ENCODE data around the gene DNAJC4. TPM values are rescaled to one million over a fixed set of nuclear protein-coding genes. Genes with fewer than 3 reads are reported as not detected.

The DNAJC4 gene
- total and polyA plus RNA-seq, 4 donors: 15.0 to 97.9 (median 26.8) TPM

DNA sequence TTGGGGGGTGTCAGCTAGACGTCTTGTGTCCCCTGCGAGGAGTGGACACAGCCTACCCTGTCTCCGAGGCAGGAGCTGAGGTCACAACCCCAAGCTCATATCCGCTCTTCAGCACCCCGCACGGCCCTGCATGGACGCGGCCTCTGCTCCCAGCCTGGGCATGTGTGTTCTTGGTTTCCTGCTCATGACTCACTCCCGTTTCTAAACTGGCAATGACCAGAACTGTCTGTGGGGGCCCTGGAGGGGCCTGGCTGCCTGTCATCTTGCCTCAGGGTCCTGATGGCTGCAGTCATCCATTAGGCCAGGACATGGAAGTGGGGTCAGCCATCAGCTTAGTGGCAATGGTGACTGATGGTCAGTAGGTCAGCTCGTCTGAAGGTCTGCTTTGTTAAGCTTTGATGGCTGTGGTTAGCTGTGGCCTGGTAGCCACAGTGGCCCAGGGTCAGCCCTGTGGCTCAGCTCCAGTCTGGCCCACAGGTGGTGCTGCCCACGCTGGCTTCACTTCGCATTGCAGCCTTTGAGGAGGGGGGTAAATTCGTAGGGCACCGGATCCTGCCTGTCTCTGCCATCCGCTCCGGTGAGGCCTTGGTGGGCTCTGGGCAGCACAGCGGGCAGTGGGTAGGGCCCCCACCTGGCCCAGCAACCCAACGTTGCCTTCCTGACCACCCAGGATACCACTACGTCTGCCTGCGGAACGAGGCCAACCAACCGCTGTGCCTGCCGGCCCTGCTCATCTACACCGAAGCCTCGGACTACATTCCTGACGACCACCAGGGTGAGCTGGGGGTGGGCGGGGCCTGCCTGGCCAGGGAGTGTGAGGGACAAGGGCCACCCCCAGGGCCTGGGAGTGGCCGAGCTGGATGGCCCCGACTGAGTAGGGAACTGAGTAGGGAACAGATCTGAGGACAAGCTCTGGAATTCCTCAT lies 32.9 kb downstream of the DNAJC4 start:
- Histone ChIP-seq H3K27ac (ENCODE audit: low read depth in 1 of 2, low read length in 2 of 2) (no peak overlapping the region), H3K4me3 (ENCODE audit: low read length in 2 of 2) (no peak overlapping the region)
- intact Hi-C loops (cut with DNase I): no loop called here

DNA sequence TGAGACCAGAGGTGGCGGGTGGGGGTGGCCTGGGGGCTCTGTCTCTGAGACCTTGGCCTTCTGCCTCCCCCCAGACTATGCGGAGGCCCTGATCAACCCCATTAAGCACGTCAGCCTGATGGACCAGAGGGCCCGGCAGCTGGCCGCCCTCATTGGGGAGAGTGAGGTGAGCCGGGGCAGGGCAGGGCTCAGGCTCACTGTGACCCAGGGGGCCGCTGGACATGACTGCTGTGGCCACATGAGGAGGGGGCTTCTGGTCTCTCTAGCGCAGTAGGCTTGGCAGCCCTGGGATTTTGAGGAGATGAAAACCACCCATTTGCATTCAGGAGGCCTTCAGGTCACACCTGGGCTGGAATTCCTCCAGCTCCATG lies 33.6 kb downstream of the DNAJC4 start:
- intact Hi-C loops (cut with DNase I): no loop called here
- H3K36me3 ChIP-seq (ENCODE audit: control insufficient read depth in 1 of 2, insufficient read depth in 2 of 2, low read length in 1 of 2): peaks cover 0 to 8% of the 10 kb centered on the region in 2 donors
- no peak overlapping the region for H3K4me3 ChIP-seq (ENCODE audit: low read length in 2 of 2)
- WGBS, 2 donors: 86 to 89% methylated on average over 8 of the region's 8 CpGs
- ATAC-seq (ENCODE audit: low FRiP score) (no peak), DNase-seq (no peak)
- H3K4me1 ChIP-seq (ENCODE audit: control insufficient read depth in 1 of 2, insufficient read depth in 2 of 2, low read length in 2 of 2): no peaks in the 10 kb centered on the region
- H3K27ac ChIP-seq (ENCODE audit: low read depth in 1 of 2, low read length in 2 of 2): no peak overlapping the region
- no peaks in the 10 kb centered on the region for H3K27me3 ChIP-seq (ENCODE audit: control insufficient read depth in 1 of 2, insufficient read depth in 2 of 2, low read length in 1 of 2)
- no peaks in the 10 kb centered on the region for H3K9me3 ChIP-seq (ENCODE audit: control insufficient read depth, low read length)

More for the DNA sequence above, 32.9 kb downstream of the DNAJC4 start:
- DNase-seq (no peak), ATAC-seq (ENCODE audit: low FRiP score) (no peak)
- H3K27me3 ChIP-seq (ENCODE audit: control insufficient read depth in 1 of 2, insufficient read depth in 2 of 2, low read length in 1 of 2): no peaks in the 10 kb centered on the region
- H3K9me3 ChIP-seq (ENCODE audit: control insufficient read depth, low read length): no peaks in the 10 kb centered on the region
- no peaks in the 10 kb centered on the region for H3K4me1 ChIP-seq (ENCODE audit: control insufficient read depth in 1 of 2, insufficient read depth in 2 of 2, low read length in 2 of 2)
- H3K36me3 ChIP-seq (ENCODE audit: control insufficient read depth in 1 of 2, insufficient read depth in 2 of 2, low read length in 1 of 2): peaks cover 5 to 9% of the 10 kb centered on the region in 2 donors
- 74 to 75% methylated on average over 29 of the region's 29 CpGs for WGBS, 2 donors

DNA sequence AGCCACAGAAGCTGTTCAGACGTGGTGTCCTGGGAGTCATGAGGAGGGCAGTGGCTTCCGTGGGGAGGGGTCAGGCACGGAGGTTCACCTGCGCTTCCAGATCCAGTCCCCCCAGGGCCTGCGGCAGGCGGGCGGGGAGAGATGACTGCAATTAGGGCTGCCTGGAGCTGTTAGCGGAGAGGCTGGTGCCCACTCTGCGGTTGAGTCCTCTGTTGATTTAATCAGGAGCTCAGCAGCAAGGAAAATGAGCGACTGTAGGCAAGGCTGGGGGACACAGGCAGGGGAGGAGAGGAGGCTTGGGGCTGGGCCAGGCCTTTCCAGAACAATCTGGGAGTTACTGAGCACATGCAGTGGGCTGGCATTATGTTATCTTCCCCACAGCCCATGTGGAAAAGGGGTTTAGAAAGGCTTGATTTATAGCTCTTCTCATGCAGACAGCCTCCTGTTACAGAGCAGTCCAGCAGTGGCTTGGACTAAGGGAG lies 34.1 kb downstream of the DNAJC4 start:
- H3K4me1 ChIP-seq (ENCODE audit: control insufficient read depth in 1 of 2, insufficient read depth in 2 of 2, low read length in 2 of 2): no peaks in the 10 kb centered on the region
- 81 to 86% methylated on average over 10 of the region's 10 CpGs for WGBS, 2 donors
- DNase-seq: no peak
- no peak overlapping the region for H3K4me3 ChIP-seq (ENCODE audit: low read length in 2 of 2)
- peaks cover 0 to 5% of the 10 kb centered on the region in 2 donors for H3K36me3 ChIP-seq (ENCODE audit: control insufficient read depth in 1 of 2, insufficient read depth in 2 of 2, low read length in 1 of 2)
- intact Hi-C loops (cut with DNase I): no loop called here
- H3K9me3 ChIP-seq (ENCODE audit: control insufficient read depth, low read length): no peaks in the 10 kb centered on the region
- ATAC-seq (ENCODE audit: low FRiP score): no peak
- no peak overlapping the region for H3K27ac ChIP-seq (ENCODE audit: low read depth in 1 of 2, low read length in 2 of 2)
- no peaks in the 10 kb centered on the region for H3K27me3 ChIP-seq (ENCODE audit: control insufficient read depth in 1 of 2, insufficient read depth in 2 of 2, low read length in 1 of 2)

DNA sequence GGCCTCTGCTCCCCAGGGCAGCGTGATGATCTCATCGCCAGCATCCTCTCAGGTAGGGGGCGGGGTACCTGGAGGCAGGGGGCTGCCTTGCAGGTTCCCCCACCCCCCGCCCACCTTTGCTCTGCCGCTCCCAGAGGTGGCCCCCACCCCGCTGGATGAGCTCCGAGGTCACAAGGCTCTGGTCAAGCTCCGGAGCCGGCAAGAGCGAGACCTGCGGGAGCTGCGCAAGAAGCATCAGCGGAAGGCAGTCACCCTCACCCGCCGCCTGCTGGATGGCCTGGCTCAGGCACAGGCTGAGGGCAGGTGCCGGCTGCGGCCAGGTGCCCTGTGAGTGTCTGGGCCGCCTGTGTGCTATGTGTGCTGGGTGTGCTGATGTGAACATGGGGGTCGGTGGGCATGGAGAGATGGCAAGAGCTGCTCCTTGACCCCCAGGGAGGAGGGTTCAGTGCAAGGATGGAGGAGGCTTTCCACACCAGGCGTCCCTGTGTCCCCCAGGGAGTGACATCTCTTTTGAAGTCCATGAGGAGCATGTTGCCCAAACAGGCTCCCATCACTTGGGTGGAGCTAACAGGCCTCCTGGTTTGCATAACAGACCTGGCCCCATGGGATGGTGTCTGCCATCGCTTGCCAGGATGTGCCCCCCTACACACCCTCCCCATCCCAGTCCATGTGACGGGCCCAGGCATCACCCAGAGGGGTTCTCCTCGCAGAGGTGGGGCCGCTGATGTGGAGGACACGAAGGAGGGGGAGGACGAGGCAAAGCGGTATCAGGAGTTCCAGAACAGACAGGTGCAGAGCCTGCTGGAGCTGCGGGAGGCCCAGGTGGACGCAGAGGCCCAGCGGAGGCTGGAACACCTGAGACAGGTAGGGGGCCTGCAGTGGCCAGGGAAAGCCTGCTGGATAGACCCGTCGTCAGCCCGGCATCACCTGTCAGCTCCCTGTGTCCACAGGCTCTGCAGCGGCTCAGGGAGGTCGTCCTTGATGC lies 35.1 kb downstream of the DNAJC4 start:
- WGBS, 2 donors: 88 to 91% methylated on average over 34 to 35 of the region's 35 CpGs
- intact Hi-C loops (cut with DNase I): no loop called here
- peaks cover 0 to 5% of the 10 kb centered on the region in 2 donors for H3K36me3 ChIP-seq (ENCODE audit: control insufficient read depth in 1 of 2, insufficient read depth in 2 of 2, low read length in 1 of 2)
- H3K27me3 ChIP-seq (ENCODE audit: control insufficient read depth in 1 of 2, insufficient read depth in 2 of 2, low read length in 1 of 2): no peaks in the 10 kb centered on the region
- no peak overlapping the region for H3K4me3 ChIP-seq (ENCODE audit: low read length in 2 of 2)
- DNase-seq (peak in 1 of 2 donors; percentile 47), ATAC-seq (ENCODE audit: low FRiP score) (no peak)
- no peaks in the 10 kb centered on the region for H3K9me3 ChIP-seq (ENCODE audit: control insufficient read depth, low read length)
- H3K27ac ChIP-seq (ENCODE audit: low read depth in 1 of 2, low read length in 2 of 2): no peak overlapping the region
- no peaks in the 10 kb centered on the region for H3K4me1 ChIP-seq (ENCODE audit: control insufficient read depth in 1 of 2, insufficient read depth in 2 of 2, low read length in 2 of 2)

DNA sequence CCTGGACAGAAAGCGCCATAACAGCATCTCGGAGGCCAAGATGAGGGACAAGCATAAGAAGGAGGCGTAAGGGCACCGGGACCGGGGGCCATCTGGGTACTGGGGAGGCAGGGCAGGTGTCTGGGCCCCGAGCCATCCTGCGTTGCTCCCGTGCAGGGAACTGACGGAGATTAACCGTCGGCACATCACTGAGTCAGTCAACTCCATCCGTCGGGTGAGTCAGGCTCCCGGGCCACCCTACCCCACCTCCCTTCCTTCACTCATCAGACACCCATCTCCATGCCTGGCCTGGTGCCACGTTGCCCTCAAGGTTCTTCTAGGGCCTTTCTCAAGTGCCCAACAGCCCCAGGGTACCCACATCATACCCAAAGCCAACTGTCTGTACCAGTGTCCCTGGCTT lies 36.0 kb downstream of the DNAJC4 start:
- intact Hi-C loops (cut with DNase I): no loop called here
- 80 to 88% methylated on average over 15 of the region's 15 CpGs for WGBS, 2 donors
- Histone ChIP-seq H3K27ac (ENCODE audit: low read depth in 1 of 2, low read length in 2 of 2) (no peak overlapping the region), H3K9me3 (ENCODE audit: control insufficient read depth, low read length) (no peaks in the 10 kb centered on the region), H3K36me3 (ENCODE audit: control insufficient read depth in 1 of 2, insufficient read depth in 2 of 2, low read length in 1 of 2) (peaks cover 0 to 5% of the 10 kb centered on the region in 2 donors), H3K27me3 (ENCODE audit: control insufficient read depth in 1 of 2, insufficient read depth in 2 of 2, low read length in 1 of 2) (no peaks in the 10 kb centered on the region), H3K4me1 (ENCODE audit: control insufficient read depth in 1 of 2, insufficient read depth in 2 of 2, low read length in 2 of 2) (no peaks in the 10 kb centered on the region), H3K4me3 (ENCODE audit: low read length in 2 of 2) (no peak overlapping the region)
- no peak for ATAC-seq (ENCODE audit: low FRiP score)
- DNase-seq: peak; percentile 50 to 73

DNA sequence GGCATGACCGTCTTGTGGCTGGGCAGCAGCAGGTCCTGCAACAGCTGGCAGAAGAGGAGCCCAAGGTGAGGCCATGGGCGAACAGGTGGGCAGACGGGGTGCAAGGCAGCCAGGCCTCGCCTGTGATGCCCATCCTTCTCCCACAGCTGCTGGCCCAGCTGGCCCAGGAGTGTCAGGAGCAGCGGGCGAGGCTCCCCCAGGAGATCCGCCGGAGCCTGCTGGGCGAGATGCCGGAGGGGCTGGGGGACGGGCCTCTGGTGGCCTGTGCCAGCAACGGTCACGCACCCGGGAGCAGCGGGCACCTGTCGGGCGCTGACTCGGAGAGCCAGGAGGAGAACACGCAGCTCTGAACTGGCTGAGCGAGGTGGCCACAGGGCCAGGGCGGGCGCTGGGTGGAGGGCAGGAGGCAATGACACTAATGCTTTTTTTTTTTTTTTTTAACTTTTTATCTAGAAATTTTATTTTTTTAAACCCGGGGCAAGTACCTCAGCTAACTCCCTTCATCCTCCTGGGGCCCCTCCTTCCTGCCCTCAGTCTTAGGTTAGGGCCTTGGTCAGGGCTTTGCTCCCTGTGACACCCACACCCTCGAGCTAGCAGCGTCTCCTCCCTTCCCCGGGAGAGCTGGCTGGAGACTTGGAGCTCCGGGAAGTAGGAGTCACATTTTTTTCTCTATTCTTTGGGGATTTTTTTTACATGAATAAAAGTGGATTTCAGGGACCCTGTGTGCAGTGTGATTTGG lies 37.0 kb downstream of the DNAJC4 start:
- H3K4me3 ChIP-seq (ENCODE audit: low read length in 2 of 2): no peak overlapping the region
- peaks cover 0 to 5% of the 10 kb centered on the region in 2 donors for H3K36me3 ChIP-seq (ENCODE audit: control insufficient read depth in 1 of 2, insufficient read depth in 2 of 2, low read length in 1 of 2)
- intact Hi-C loops (cut with DNase I): no loop called here
- H3K9me3 ChIP-seq (ENCODE audit: control insufficient read depth, low read length): no peaks in the 10 kb centered on the region
- WGBS, 2 donors: 81 to 85% methylated on average over 21 to 27 of the region's 27 CpGs
- ATAC-seq (ENCODE audit: low FRiP score): no peak
- DNase-seq: peak; percentile 66 to 77
- no peaks in the 10 kb centered on the region for H3K27me3 ChIP-seq (ENCODE audit: control insufficient read depth in 1 of 2, insufficient read depth in 2 of 2, low read length in 1 of 2)
- H3K27ac ChIP-seq (ENCODE audit: low read depth in 1 of 2, low read length in 2 of 2): no peak overlapping the region
- H3K4me1 ChIP-seq (ENCODE audit: control insufficient read depth in 1 of 2, insufficient read depth in 2 of 2, low read length in 2 of 2): no peaks in the 10 kb centered on the region

DNA sequence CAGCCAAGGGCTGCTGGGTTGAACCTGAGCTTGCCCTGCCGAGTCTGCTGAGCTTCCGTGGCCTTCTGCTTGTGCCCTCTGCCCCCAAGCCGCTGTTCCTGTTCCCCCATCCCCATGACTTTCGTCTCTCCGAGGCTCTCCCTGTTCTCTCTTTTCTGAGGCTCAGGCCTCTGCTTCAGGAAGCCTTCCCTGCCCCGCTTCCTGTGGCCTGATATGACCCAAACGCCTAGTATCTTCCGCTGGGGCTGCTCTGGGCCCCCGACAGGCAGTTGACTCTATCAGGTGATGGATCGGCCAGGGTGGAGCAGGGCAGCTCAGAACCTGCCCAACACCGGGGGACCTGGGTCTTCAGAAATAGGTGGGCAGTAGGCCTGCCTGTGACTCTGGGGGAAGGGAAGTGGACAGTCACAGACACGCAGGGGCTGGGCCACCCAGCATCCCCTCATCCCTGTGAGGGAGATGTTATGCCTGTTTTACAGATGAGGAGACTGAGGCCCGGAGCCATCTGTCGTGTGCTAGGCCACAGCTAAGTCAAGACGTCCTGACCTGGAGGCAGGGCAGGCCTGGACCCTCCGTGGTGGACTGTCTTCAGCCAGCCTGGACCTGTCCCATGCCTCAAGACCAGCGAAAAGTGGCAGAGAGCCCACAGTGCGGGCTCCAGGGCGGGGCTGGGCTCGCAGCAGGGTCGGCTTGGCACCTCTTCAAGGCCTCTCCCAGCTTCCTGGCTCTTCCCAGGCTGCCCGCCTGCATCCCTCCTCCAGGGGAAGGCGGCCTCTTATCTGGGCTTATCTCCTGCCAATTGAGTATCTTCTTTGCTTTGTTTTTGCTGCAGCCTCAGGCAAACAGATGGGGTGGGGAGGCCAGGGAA lies 37.9 kb downstream of the DNAJC4 start:
- 51 to 52% methylated on average over 23 of the region's 23 CpGs for WGBS, 2 donors
- intact Hi-C loops (cut with DNase I): loop anchor here in 1 of 2 donors (2.0 kb wide), 1 partner anchor 17 kb away; the partner anchor contains the start of gene PLCB3
- no peaks in the 10 kb centered on the region for H3K27me3 ChIP-seq (ENCODE audit: control insufficient read depth in 1 of 2, insufficient read depth in 2 of 2, low read length in 1 of 2)
- ATAC-seq (ENCODE audit: low FRiP score): no peak
- H3K4me3 ChIP-seq (ENCODE audit: low read length in 2 of 2): no peak overlapping the region
- peak overlapping the region in 1 of 2 donors; percentile 72 for H3K27ac ChIP-seq (ENCODE audit: low read depth in 1 of 2, low read length in 2 of 2)
- peak in 1 of 2 donors; percentile 79 for DNase-seq
- H3K36me3 ChIP-seq (ENCODE audit: control insufficient read depth in 1 of 2, insufficient read depth in 2 of 2, low read length in 1 of 2): peaks cover 0 to 3% of the 10 kb centered on the region in 2 donors
- H3K9me3 ChIP-seq (ENCODE audit: control insufficient read depth, low read length): no peaks in the 10 kb centered on the region
- no peaks in the 10 kb centered on the region for H3K4me1 ChIP-seq (ENCODE audit: control insufficient read depth in 1 of 2, insufficient read depth in 2 of 2, low read length in 2 of 2)

Data from aorta (tissue), 5 donors.